ENCODE data around the gene GPC6. TPM values are rescaled to one million over a fixed set of nuclear protein-coding genes. Genes with fewer than 3 reads are reported as not detected.

GPC6 gene
- polyA plus RNA-seq, 1 donor from 2014 or later: 9.0 TPM

DNA sequence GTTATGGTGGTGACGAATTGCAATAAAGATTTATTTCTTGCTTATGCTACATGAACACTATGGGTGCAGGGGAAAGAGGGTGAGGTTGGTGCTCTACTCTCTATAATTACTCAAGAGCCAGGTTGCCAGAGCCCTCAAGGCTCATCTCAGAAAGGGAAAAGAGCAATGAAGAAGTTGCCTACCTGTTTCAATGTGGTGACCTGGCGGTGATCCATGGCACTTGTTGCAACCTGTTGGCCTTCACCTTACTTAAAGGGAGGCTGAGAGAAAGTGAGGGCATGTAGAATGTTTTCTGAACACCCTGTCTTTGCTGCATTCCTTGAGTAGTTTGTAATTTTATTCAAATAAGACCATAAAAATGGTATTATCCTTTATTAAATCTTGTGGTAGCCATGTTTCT, 394.4 kb downstream of the GPC6 start:
- no peaks in the 10 kb centered on the region for H3K9me2 ChIP-seq (ENCODE audit: insufficient read depth, low read length)
- no peak overlapping the region for H3K4me3 ChIP-seq (ENCODE audit: low read length)
- no peaks in the 10 kb centered on the region for H4K20me1 ChIP-seq (ENCODE audit: insufficient read depth)
- no peaks in the 10 kb centered on the region for H3K36me3 ChIP-seq (ENCODE audit: insufficient read depth, low read length)
- H3K9me3 ChIP-seq (ENCODE audit: low read length): no peaks in the 10 kb centered on the region
- H3K9ac ChIP-seq (ENCODE audit: low read length): no peak overlapping the region
- no peaks in the 10 kb centered on the region for H3K79me2 ChIP-seq (replicated peaks; ENCODE audit: insufficient read depth, low read length)
- no peaks in the 10 kb centered on the region for H3F3A ChIP-seq (ENCODE audit: insufficient read depth, low read length, poor library complexity, severe bottlenecking)
- no peak for TF ChIP-seq SMC3 (conservative IDR thresholded peaks at IDR 0.05; ENCODE audit: poor library complexity)
- TF ChIP-seq EZH2 (IDR thresholded peaks at IDR 0.05; ENCODE audit: borderline replicate concordance, insufficient read depth, low read length, poor library complexity, severe bottlenecking): no peak
- TF ChIP-seq REST (IDR thresholded peaks at IDR 0.05; ENCODE audit: borderline replicate concordance): no peak
- TF ChIP-seq POLR2AphosphoS5 (IDR thresholded peaks at IDR 0.05): no peak
- H3K27ac ChIP-seq (ENCODE audit: low read length): no peak overlapping the region
- H3K27me3 ChIP-seq (ENCODE audit: insufficient read depth, low read depth, low read length): no peaks in the 10 kb centered on the region
- no peak overlapping the region for H3K4me2 ChIP-seq (ENCODE audit: low read length)
- H2AFZ ChIP-seq (ENCODE audit: low read depth, low read length): no peak overlapping the region

GRCh38 chr13:93621966-93622365, 395.4 kb downstream of the GPC6 start:
- no peaks in the 10 kb centered on the region for H4K20me1 ChIP-seq (ENCODE audit: insufficient read depth)
- H3K27me3 ChIP-seq (ENCODE audit: insufficient read depth, low read depth, low read length): no peaks in the 10 kb centered on the region
- H3K9me2 ChIP-seq (ENCODE audit: insufficient read depth, low read length): no peaks in the 10 kb centered on the region
- H3K9me3 ChIP-seq (ENCODE audit: low read length): no peaks in the 10 kb centered on the region
- no peak for TF ChIP-seq CTCF (IDR thresholded peaks at IDR 0.05; ENCODE audit: poor library complexity, severe bottlenecking)
- no peak for TF ChIP-seq MXI1 (conservative IDR thresholded peaks at IDR 0.05; ENCODE audit: poor library complexity, severe bottlenecking)
- no peak for TF ChIP-seq TAF1 (IDR thresholded peaks at IDR 0.05; ENCODE audit: low read depth)
- no peak for TF ChIP-seq RAD21 (conservative IDR thresholded peaks at IDR 0.05)
- TF ChIP-seq REST (IDR thresholded peaks at IDR 0.05; ENCODE audit: borderline replicate concordance): no peak
- TF ChIP-seq SMC3 (conservative IDR thresholded peaks at IDR 0.05; ENCODE audit: poor library complexity): no peak
- no peak for TF ChIP-seq EZH2 (IDR thresholded peaks at IDR 0.05; ENCODE audit: borderline replicate concordance, insufficient read depth, low read length, poor library complexity, severe bottlenecking)
- TF ChIP-seq POLR2AphosphoS5 (IDR thresholded peaks at IDR 0.05): no peak
- TF ChIP-seq EP300 (conservative IDR thresholded peaks at IDR 0.05; ENCODE audit: poor library complexity, severe bottlenecking): no peak
- H3K79me2 ChIP-seq (replicated peaks; ENCODE audit: insufficient read depth, low read length): no peaks in the 10 kb centered on the region
- no peaks in the 10 kb centered on the region for H3K36me3 ChIP-seq (ENCODE audit: insufficient read depth, low read length)
- H3K27ac ChIP-seq (ENCODE audit: low read length): no peak overlapping the region
- H2AFZ ChIP-seq (ENCODE audit: low read depth, low read length): no peak overlapping the region
- H3K9ac ChIP-seq (ENCODE audit: low read length): no peak overlapping the region
- no peak overlapping the region for H3K4me2 ChIP-seq (ENCODE audit: low read length)
- H3K4me3 ChIP-seq (ENCODE audit: low read length): no peak overlapping the region
- no peaks in the 10 kb centered on the region for H3F3A ChIP-seq (ENCODE audit: insufficient read depth, low read length, poor library complexity, severe bottlenecking)

Measured in neural cell (in vitro differentiated cells).